GM23338 (cell line): Measurements from ENCODE around the gene RPL10A. TPM values are rescaled to one million over a fixed set of nuclear protein-coding genes. Genes with fewer than 3 reads are reported as not detected.
A peak's percentile ranks its signal among the peaks of the same experiment; 100 is the strongest.

Experiments used
- ATAC-seq: fragments of 200-7000 bp; cut with Tn5 transposase; 3 replicates; pipeline ENCODE4 v1.9.1; 2020
- DNase-seq: peaks from one replicate; pipeline ENCODE4 v3.0.0-alpha.2; 2015; ENCODE audit warnings: low spot score
- H2AFZ ChIP-seq: fragments of 200-600 bp; sonication (generic); 2 replicates; pipeline ENCODE4 v1.8.0; 2016; ENCODE audit warnings: antibody characterized with exemption, mild to moderate bottlenecking, moderate library complexity
- H3F3A ChIP-seq: fragments of 200-600 bp; sonication (generic); replicated peaks from 2 replicates; pipeline ENCODE4 v1.8.0; 2017; ENCODE audit warnings: antibody characterized with exemption, mixed run types, low read depth
- H3K27ac ChIP-seq: fragments of 200-600 bp; sonication (generic); 2 replicates; pipeline ENCODE4 v1.6.1; 2016; ENCODE audit warnings: low read depth
- H3K27me3 ChIP-seq: fragments of 200-600 bp; sonication (generic); 2 replicates; pipeline ENCODE4 v1.8.0; 2016; ENCODE audit warnings: mild to moderate bottlenecking, mixed run types, moderate library complexity; ENCODE audit not compliant: insufficient read depth
- H3K36me3 ChIP-seq: fragments of 200-600 bp; sonication (generic); 2 replicates; pipeline ENCODE4 v1.8.0; 2016; ENCODE audit warnings: mild to moderate bottlenecking; ENCODE audit not compliant: insufficient read depth
- H3K4me1 ChIP-seq: fragments of 200-600 bp; sonication (generic); 2 replicates; pipeline ENCODE4 v1.8.0; 2016; ENCODE audit warnings: mild to moderate bottlenecking, moderate library complexity; ENCODE audit not compliant: insufficient read depth
- H3K4me2 ChIP-seq: fragments of 200-600 bp; sonication (generic); 2 replicates; pipeline ENCODE4 v1.7.1; 2017; ENCODE audit warnings: mixed run types
- H3K4me3 ChIP-seq: fragments of 200-600 bp; sonication (generic); 2 replicates; pipeline ENCODE4 v1.6.1; 2016; ENCODE audit warnings: mixed run types
- H3K79me2 ChIP-seq: fragments of 200-600 bp; sonication (generic); replicated peaks from 2 replicates; pipeline ENCODE4 v1.8.0; 2017; ENCODE audit warnings: mild to moderate bottlenecking; ENCODE audit not compliant: insufficient read depth
- H3K9me2 ChIP-seq: fragments of 200-600 bp; sonication (generic); 2 replicates; pipeline ENCODE4 v1.8.0; 2017; ENCODE audit not compliant: insufficient read depth
- H4K20me1 ChIP-seq: fragments of 200-600 bp; sonication (generic); replicated peaks from 2 replicates; pipeline ENCODE4 v1.8.0; 2017; ENCODE audit warnings: mild to moderate bottlenecking; ENCODE audit not compliant: insufficient read depth
- H3K27ac Mint-ChIP-seq: 2 replicates; pipeline ENCODE4 v1.8.0; 2020; ENCODE audit warnings: inconsistent platforms, mild to moderate bottlenecking, moderate library complexity, mixed read lengths
- H3K27me3 Mint-ChIP-seq: 3 replicates; pipeline ENCODE4 v1.8.0; 2022; ENCODE audit warnings: low read depth, mild to moderate bottlenecking, moderate library complexity, mixed read lengths, inconsistent platforms; ENCODE audit not compliant: insufficient read depth, poor library complexity
- H3K36me3 Mint-ChIP-seq: 3 replicates; pipeline ENCODE4 v1.8.0; 2021; ENCODE audit warnings: low read depth, mild to moderate bottlenecking, inconsistent platforms, moderate library complexity, mixed read lengths
- H3K4me1 Mint-ChIP-seq: 3 replicates; pipeline ENCODE4 v1.8.0; 2020; ENCODE audit warnings: mild to moderate bottlenecking, inconsistent platforms, mixed read lengths
- H3K4me3 Mint-ChIP-seq: 3 replicates; pipeline ENCODE4 v1.8.0; 2021; ENCODE audit warnings: moderate library complexity, mild to moderate bottlenecking, inconsistent platforms, mixed read lengths
- H3K9me3 Mint-ChIP-seq: 3 replicates; pipeline ENCODE4 v1.8.0; 2020; ENCODE audit warnings: moderate library complexity, mild to moderate bottlenecking, inconsistent platforms, mixed read lengths
- CREB1 ChIP-seq: fragments of 250-450 bp; sonication (Bioruptor Pico); IDR thresholded peaks from 2 replicates; pipeline ENCODE4 v1.5.0; 2020; ENCODE audit warnings: low read depth, mild to moderate bottlenecking, moderate library complexity
- EZH2 ChIP-seq: fragments of 200-600 bp; sonication (generic); IDR thresholded peaks from one replicate; pipeline ENCODE4 v1.8.0; 2017; ENCODE audit warnings: antibody characterized with exemption, mild to moderate bottlenecking, low read depth; ENCODE audit not compliant: unreplicated experiment
- STAT1 ChIP-seq: IDR thresholded peaks from one replicate; pipeline ENCODE4 v1.6.1; 2016; ENCODE audit warnings: antibody characterized with exemption; ENCODE audit not compliant: unreplicated experiment
- ZNF462 ChIP-seq: fragments of 250-450 bp; sonication (Bioruptor Pico); IDR thresholded peaks from 2 replicates; pipeline ENCODE4 v1.5.0; 2020; ENCODE audit warnings: mild to moderate bottlenecking, moderate library complexity
- polyA plus RNA-seq: library from polyadenylated mRNA; unstranded; fragments of >200 nt; fragmentation: Nextera tagmentation; extraction: Ambion mirVana; gene quantifications from 2 replicates; pipeline ENCODE4 v1.2.1, GENCODE V29; 2016
- total RNA-seq: library from RNA; depleted of rRNA; stranded (reverse); fragments of >200 nt; shearing (Covaris generic); gene quantifications from 2 replicates; pipeline ENCODE4 v1.2.3, GENCODE V29; 2014

The RPL10A gene
- total and polyA plus RNA-seq, 2 experiments from 2014 or later = 730 to 1,297 TPM

DNA sequence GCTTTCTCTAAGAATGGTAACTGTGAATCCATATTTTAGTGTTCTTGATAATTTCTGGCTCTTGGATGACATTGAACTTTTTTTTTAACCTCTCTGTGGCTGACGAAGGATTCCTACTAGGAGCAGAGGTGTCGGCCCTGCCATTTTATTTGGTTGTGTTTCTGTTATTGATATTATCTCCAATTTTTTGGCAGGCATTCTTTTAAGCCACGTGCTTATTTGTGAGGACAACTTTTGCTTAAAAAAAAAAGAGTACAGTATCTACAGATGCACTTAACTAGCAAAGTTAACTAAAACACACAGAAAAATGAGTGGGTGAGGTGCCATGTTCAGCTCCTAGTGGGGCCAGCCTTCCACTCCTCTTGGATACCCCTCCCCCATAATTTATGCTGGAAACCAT is 15.0 kb upstream of the RPL10A start (continued):
- TF ChIP-seq ZNF462 (CRISPR knock-in tag) = no peak
- TF ChIP-seq STAT1 = no peak
- no peak for TF ChIP-seq CREB1 (CRISPR knock-in tag)

DNA sequence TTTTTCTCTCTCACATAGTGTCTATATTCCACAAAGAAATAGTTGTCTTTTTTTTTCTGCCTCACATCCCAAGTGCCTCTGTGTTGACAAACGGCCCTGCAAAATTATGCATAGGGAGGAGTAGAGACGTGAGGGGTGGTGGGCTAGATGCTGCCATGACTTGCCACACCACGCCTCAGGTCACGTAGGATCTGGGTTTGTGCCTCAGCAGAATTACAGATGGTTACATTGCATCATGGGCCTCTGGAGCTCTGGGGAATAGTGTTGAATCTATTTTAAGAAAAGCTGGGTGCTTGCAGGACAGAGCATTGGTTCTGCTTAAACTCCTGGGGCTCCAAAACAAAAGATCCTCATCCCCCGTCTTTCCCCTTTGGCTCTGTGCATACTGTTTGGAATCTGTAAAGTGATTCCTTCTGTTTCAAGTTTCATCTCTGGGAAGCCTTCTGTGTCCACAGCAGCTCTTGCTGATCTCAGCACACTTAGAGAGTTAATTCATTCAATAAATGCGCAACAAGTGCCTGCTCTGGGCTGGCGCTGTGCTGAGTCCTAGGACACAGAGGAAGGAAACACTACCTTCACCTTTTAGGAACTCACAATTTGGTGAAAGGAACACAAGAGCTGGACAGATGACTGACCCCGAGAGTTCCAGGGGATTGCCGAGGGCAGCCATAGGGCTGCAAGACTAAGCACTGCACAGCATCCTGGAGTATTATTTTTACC is 13.7 kb upstream of the RPL10A start:
- Histone ChIP-seq H3K79me2 (peaks cover 6% of the 10 kb centered on the region; the same call in 1 of the 2 replicates), H2AFZ (no peak overlapping the region), H3K27ac (no peak overlapping the region), H4K20me1 (no peaks in the 10 kb centered on the region; the same call in 1 of the 2 replicates), H3K4me1 (peaks cover 27% of the 10 kb centered on the region), H3K4me2 (peak overlapping the region; percentile 61), H3K4me3 (no peak overlapping the region), H3K36me3 (0 out of 2 replicates have a peak, but pooled peaks cover 4% of the 10 kb centered on the region), H3K9me2 (no peaks in the 10 kb centered on the region), H3F3A (0 out of 2 replicates have a peak, but pooled peaks cover 3% of the 10 kb centered on the region), H3K27me3 (peaks cover 9% of the 10 kb centered on the region; the same call in 1 of the 2 replicates)
- peaks cover 36% of the 10 kb centered on the region for H3K4me1 Mint-ChIP-seq
- no peak for TF ChIP-seq ZNF462 (CRISPR knock-in tag)
- TF ChIP-seq EZH2 = no peak
- H3K27ac Mint-ChIP-seq = peak overlapping the region; percentile 89
- H3K27me3 Mint-ChIP-seq = peaks cover 9% of the 10 kb centered on the region
- DNase-seq (no peak), ATAC-seq (no peak)
- H3K9me3 Mint-ChIP-seq = no peaks in the 10 kb centered on the region; the same call in 2 of the 3 replicates
- H3K4me3 Mint-ChIP-seq = peak overlapping the region; percentile 73
- peaks cover 29% of the 10 kb centered on the region for H3K36me3 Mint-ChIP-seq
